CD4-positive, CD25-positive, alpha-beta regulatory T cell (primary cell): Measurements from ENCODE around the gene TBL1Y. TPM values are rescaled to one million over a fixed set of nuclear protein-coding genes. Genes with fewer than 3 reads are reported as not detected.

ENCODE experiments used
- ATAC-seq, 2 donors: fragments of 150-1000 bp; cut with Tn5 transposase; one replicate each; pipeline ENCODE4 v1.10.0; 2021; ENCODE audit warnings: low read depth in 2 of 2, moderate number of reproducible peaks in 2 of 2, moderate library complexity in 1 of 2
- DNase-seq, 3 donors: peaks; one replicate each; pipeline versions ENCODE4 v3.0.0 to v3.0.0-alpha.2; 2012 to 2022; ENCODE audit warnings: mixed read lengths in 1 of 3
- H3K27ac ChIP-seq: one replicate; pipeline ENCODE4 v1.7.0; 2013; ENCODE audit warnings: mild to moderate bottlenecking, low read length; ENCODE audit not compliant: insufficient read depth, poor library complexity, severe bottlenecking
- H3K27me3 ChIP-seq: one replicate; pipeline ENCODE4 v1.7.0; 2013; ENCODE audit warnings: low read length; ENCODE audit not compliant: control insufficient read depth, insufficient read depth
- H3K36me3 ChIP-seq: one replicate; pipeline ENCODE4 v1.7.0; 2013; ENCODE audit warnings: mild to moderate bottlenecking, low read length, moderate library complexity; ENCODE audit not compliant: control insufficient read depth, insufficient read depth
- H3K4me1 ChIP-seq: 2 replicates; pipeline ENCODE4 v1.7.0; 2013; ENCODE audit warnings: mild to moderate bottlenecking, low read length; ENCODE audit not compliant: insufficient read depth, control insufficient read depth, poor library complexity, severe bottlenecking
- H3K4me3 ChIP-seq: one replicate; pipeline ENCODE4 v1.7.0; 2013; ENCODE audit warnings: low read depth, mild to moderate bottlenecking, low read length, moderate library complexity
- H3K9me3 ChIP-seq, 2 experiments: 1 replicate in 1 of 2; 2 replicates in 1 of 2; pipeline ENCODE4 v1.7.0; 2013; ENCODE audit warnings: low read length in 2 of 2, mild to moderate bottlenecking in 1 of 2, moderate library complexity in 1 of 2; ENCODE audit not compliant: control insufficient read depth in 2 of 2
- H3K27ac Mint-ChIP-seq, 3 donors: one replicate each; pipeline ENCODE4 v1.8.0; 2020 to 2022; ENCODE audit warnings: mild to moderate bottlenecking in 3 of 3, mixed read lengths in 3 of 3, moderate library complexity in 2 of 3
- H3K27me3 Mint-ChIP-seq: one replicate; pipeline ENCODE4 v1.8.0; 2022; ENCODE audit warnings: mild to moderate bottlenecking, mixed read lengths
- H3K36me3 Mint-ChIP-seq: one replicate; pipeline ENCODE4 v1.8.0; 2020; ENCODE audit warnings: mixed read lengths
- H3K4me1 Mint-ChIP-seq, 4 donors: one replicate each; pipeline ENCODE4 v1.8.0; 2020 to 2022; ENCODE audit warnings: mixed read lengths in 4 of 4, mild to moderate bottlenecking in 1 of 4
- H3K4me3 Mint-ChIP-seq, 4 donors: one replicate each; pipeline ENCODE4 v1.8.0; 2020 to 2022; ENCODE audit warnings: mild to moderate bottlenecking in 4 of 4, mixed read lengths in 4 of 4, moderate library complexity in 3 of 4
- H3K9me3 Mint-ChIP-seq, 7 donors: one replicate each; pipeline ENCODE4 v1.8.0; 2020 to 2022; ENCODE audit warnings: mixed read lengths in 7 of 7, mild to moderate bottlenecking in 3 of 7, moderate library complexity in 2 of 7
- polyA plus RNA-seq, 4 donors: library from polyadenylated mRNA; unstranded; fragments of 300-500 nt; fragmentation: Illumina TruSeq; gene quantifications; one replicate each; pipeline ENCODE4 v1.2.3, GENCODE V29; 2021
- total RNA-seq: library from RNA; stranded (reverse); gene quantifications from one replicate; pipeline ENCODE4 v1.2.3, GENCODE V29; 2022

The TBL1Y gene
- total and polyA plus RNA-seq, 5 donors from 2014 or later, result not detected

DNA sequence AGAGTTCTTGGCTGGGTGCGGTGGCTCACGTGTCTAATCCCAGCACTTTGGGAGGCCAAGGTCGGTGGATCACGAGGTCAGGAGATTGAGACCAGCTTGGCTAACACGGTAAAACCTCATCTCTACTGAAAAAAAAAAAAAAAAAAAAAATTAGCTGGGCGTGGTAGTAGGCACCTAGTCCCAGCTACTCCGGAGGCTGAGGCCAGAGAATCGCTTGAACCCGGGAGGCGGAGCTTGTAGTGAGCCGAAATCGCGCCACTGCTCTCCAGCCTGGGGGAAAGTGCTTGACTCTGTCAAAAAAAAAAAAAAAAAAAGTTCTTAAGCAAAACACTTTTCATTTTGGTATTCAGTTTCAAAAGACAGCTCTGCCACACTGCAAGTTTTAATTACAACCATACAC is 37.9 kb downstream of the TBL1Y start:
- no peaks in the 10 kb centered on the region for H3K9me3 Mint-ChIP-seq

GRCh38 chrY:6949947-6950346 is 39.5 kb downstream of the TBL1Y start:
- H3K4me1 ChIP-seq, result no peaks in the 10 kb centered on the region
- no peaks in the 10 kb centered on the region for H3K9me3 ChIP-seq
- H3K36me3 Mint-ChIP-seq, result no peaks in the 10 kb centered on the region
- no peak overlapping the region for H3K27ac Mint-ChIP-seq
- no peak for DNase-seq
- ATAC-seq, result no peak
- H3K27me3 ChIP-seq, result no peaks in the 10 kb centered on the region
- no peaks in the 10 kb centered on the region for H3K4me1 Mint-ChIP-seq
- no peaks in the 10 kb centered on the region for H3K27me3 Mint-ChIP-seq
- H3K4me3 ChIP-seq, result no peak overlapping the region
- H3K27ac ChIP-seq, result no peak overlapping the region
- no peaks in the 10 kb centered on the region for H3K36me3 ChIP-seq
- H3K4me3 Mint-ChIP-seq, result no peak overlapping the region
- H3K9me3 Mint-ChIP-seq, result no peaks in the 10 kb centered on the region

More for the DNA sequence above, 37.9 kb downstream of the TBL1Y start:
- Histone ChIP-seq H3K27ac (no peak overlapping the region), H3K9me3 (no peaks in the 10 kb centered on the region), H3K27me3 (no peaks in the 10 kb centered on the region), H3K36me3 (no peaks in the 10 kb centered on the region), H3K4me3 (no peak overlapping the region), H3K4me1 (no peaks in the 10 kb centered on the region)
- no peaks in the 10 kb centered on the region for H3K4me1 Mint-ChIP-seq
- no peaks in the 10 kb centered on the region for H3K36me3 Mint-ChIP-seq
- no peaks in the 10 kb centered on the region for H3K27me3 Mint-ChIP-seq
- H3K27ac Mint-ChIP-seq, result no peak overlapping the region
- H3K4me3 Mint-ChIP-seq, result no peak overlapping the region
- ATAC-seq (no peak), DNase-seq (no peak)

- no peaks in the 10 kb centered on the region for H3K4me1 ChIP-seq
- no peak overlapping the region for H3K4me3 Mint-ChIP-seq
- H3K27ac ChIP-seq, result no peak overlapping the region
- no peaks in the 10 kb centered on the region for H3K27me3 ChIP-seq
- ATAC-seq, result no peak
- H3K27ac Mint-ChIP-seq, result no peak overlapping the region
- peaks cover 5% of the 10 kb centered on the region for H3K27me3 Mint-ChIP-seq
- no peaks in the 10 kb centered on the region for H3K36me3 Mint-ChIP-seq
- no peaks in the 10 kb centered on the region for H3K9me3 Mint-ChIP-seq
- H3K4me1 Mint-ChIP-seq, result peaks cover 0 to 4% (median 0%) of the 10 kb centered on the region in 4 donors
- peak in 1 of 3 donors; percentile 5 for DNase-seq
- H3K9me3 ChIP-seq, result no peaks in the 10 kb centered on the region
- H3K36me3 ChIP-seq, result no peaks in the 10 kb centered on the region
- no peak overlapping the region for H3K4me3 ChIP-seq
Measured at GRCh38 chrY:6964732-6965131, 54.2 kb downstream of the TBL1Y start.

- H3K36me3 ChIP-seq, result no peaks in the 10 kb centered on the region
- no peak overlapping the region for H3K27ac ChIP-seq
- H3K9me3 ChIP-seq, result no peaks in the 10 kb centered on the region
- ATAC-seq (no peak), DNase-seq (no peak)
- no peaks in the 10 kb centered on the region for H3K27me3 ChIP-seq
- Mint-ChIP-seq H3K27ac (peak overlapping the region in 1 of 3 donors; percentile 32), H3K4me3 (no peak overlapping the region), H3K9me3 (no peaks in the 10 kb centered on the region), H3K27me3 (peaks cover 5% of the 10 kb centered on the region), H3K4me1 (peaks cover 0 to 4% (median 0%) of the 10 kb centered on the region in 4 donors), H3K36me3 (no peaks in the 10 kb centered on the region)
- no peaks in the 10 kb centered on the region for H3K4me1 ChIP-seq
- H3K4me3 ChIP-seq, result no peak overlapping the region
Measured at GRCh38 chrY:6966521-6966920, 56.0 kb downstream of the TBL1Y start.

DNA sequence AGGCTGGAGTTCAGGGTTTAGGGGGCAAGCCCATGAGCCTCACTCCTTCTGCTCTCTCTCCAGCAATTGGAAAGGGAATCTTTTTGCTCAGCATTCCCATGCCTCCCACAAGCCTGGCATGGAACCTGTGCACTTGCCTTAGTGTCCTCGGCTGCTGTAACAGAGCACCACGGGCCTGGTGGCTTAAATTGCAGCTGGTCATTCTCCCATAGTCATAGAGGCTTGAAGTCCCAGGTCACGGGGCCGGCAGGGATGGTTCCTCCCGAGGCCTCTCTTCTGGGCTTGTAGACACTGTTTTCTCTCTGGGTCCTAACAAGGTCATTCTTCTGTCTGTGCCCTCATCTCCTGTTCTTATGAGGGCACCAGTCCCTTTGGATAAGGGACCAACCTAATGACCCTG is 57.2 kb downstream of the TBL1Y start:
- Mint-ChIP-seq H3K4me1 (peaks cover 0 to 4% (median 0%) of the 10 kb centered on the region in 4 donors), H3K36me3 (no peaks in the 10 kb centered on the region), H3K9me3 (no peaks in the 10 kb centered on the region), H3K27ac (no peak overlapping the region), H3K4me3 (no peak overlapping the region), H3K27me3 (peaks cover 5% of the 10 kb centered on the region)
- no peak for ATAC-seq
- H3K4me1 ChIP-seq, result no peaks in the 10 kb centered on the region
- DNase-seq, result no peak
- H3K36me3 ChIP-seq, result no peaks in the 10 kb centered on the region
- no peaks in the 10 kb centered on the region for H3K9me3 ChIP-seq
- H3K4me3 ChIP-seq, result no peak overlapping the region
- H3K27ac ChIP-seq, result no peak overlapping the region
- H3K27me3 ChIP-seq, result no peaks in the 10 kb centered on the region

DNA sequence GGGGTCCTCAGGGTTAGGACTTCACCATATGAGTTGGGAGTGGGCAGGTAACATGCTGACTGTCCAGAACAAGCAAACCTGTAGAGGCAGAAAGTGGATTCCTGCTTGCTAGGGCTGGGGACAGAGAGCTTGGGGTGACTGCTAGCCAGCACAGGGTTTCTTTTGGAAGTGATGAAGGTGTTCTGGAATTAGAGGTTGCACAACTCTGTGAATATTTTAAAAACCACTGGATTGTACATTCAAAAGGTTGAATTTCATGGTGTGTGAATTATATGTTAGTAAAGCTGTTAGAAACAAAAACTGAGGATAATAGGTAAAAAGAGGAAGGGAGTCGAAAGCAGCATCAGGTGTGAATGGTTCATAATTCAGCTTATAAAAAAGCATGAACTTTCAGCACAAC is 57.7 kb downstream of the TBL1Y start:
- peaks cover 0 to 4% (median 0%) of the 10 kb centered on the region in 4 donors for H3K4me1 Mint-ChIP-seq
- ATAC-seq (no peak), DNase-seq (no peak)
- H3K27me3 ChIP-seq, result no peaks in the 10 kb centered on the region
- no peaks in the 10 kb centered on the region for H3K4me1 ChIP-seq
- no peak overlapping the region for H3K4me3 ChIP-seq
- H3K36me3 Mint-ChIP-seq, result no peaks in the 10 kb centered on the region
- no peaks in the 10 kb centered on the region for H3K9me3 ChIP-seq
- peaks cover 9% of the 10 kb centered on the region for H3K27me3 Mint-ChIP-seq
- H3K27ac ChIP-seq, result no peak overlapping the region
- H3K9me3 Mint-ChIP-seq, result no peaks in the 10 kb centered on the region
- no peaks in the 10 kb centered on the region for H3K36me3 ChIP-seq
- H3K27ac Mint-ChIP-seq, result no peak overlapping the region
- H3K4me3 Mint-ChIP-seq, result no peak overlapping the region

DNA sequence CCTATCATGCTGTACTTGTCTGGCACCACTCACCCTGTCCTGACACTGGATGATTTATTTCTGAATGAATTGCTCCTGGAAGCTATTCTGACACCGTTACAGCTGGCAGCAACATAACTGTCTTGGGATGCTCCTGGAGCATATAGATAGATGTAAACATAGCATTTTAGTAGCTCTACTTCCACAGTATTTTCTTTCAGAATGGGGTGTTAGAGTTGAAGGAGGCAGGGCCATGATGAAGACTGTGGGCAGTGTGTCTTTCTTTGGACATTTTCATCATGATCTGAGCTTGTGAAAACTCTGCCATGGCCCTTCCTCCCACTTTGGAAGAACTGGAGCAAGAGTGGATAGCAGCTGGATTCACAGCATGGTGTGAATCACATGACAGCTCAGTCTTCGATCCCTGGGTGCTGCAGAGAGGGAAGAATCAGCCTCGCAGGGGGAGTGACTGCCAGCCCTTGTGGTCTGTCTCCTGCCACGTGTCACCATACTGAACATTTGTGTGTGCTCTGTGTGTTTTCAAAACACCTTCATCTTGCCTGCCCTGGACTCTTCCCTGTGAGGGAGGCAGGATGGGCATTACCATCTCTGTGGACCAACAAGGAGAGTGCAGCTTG is 61.9 kb downstream of the TBL1Y start:
- Histone ChIP-seq H3K36me3 (no peaks in the 10 kb centered on the region), H3K4me3 (no peak overlapping the region), H3K27ac (no peak overlapping the region), H3K4me1 (no peaks in the 10 kb centered on the region), H3K27me3 (no peaks in the 10 kb centered on the region), H3K9me3 (no peaks in the 10 kb centered on the region)
- H3K36me3 Mint-ChIP-seq, result no peaks in the 10 kb centered on the region
- no peak overlapping the region for H3K4me3 Mint-ChIP-seq
- no peaks in the 10 kb centered on the region for H3K4me1 Mint-ChIP-seq
- no peak for ATAC-seq
- DNase-seq, result no peak
- H3K27ac Mint-ChIP-seq, result no peak overlapping the region
- H3K27me3 Mint-ChIP-seq, result peaks cover 4% of the 10 kb centered on the region
- H3K9me3 Mint-ChIP-seq, result no peaks in the 10 kb centered on the region

DNA sequence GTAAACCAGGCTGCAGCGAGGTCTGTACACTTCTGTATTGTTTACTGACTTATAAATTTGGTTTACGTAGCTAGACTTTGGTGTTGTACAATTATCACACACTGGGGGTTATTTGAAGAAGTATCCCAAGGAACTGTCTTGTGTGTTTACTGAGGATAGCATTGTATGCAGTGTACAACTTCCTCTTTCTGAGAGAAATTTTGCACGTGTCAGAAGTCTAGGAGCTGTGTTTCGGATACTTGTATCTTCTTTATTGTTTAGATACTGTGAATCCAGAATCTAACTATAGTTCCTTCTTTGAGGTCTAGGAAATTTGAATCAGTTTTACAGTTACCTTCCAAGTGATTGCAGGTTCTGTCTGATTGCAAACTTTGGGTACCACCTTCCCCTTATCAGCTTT is 64.5 kb downstream of the TBL1Y start:
- no peaks in the 10 kb centered on the region for H3K27me3 ChIP-seq
- peaks cover 4% of the 10 kb centered on the region for H3K27me3 Mint-ChIP-seq
- no peak for DNase-seq
- no peaks in the 10 kb centered on the region for H3K9me3 Mint-ChIP-seq
- H3K27ac Mint-ChIP-seq, result no peak overlapping the region
- no peak overlapping the region for H3K4me3 Mint-ChIP-seq
- H3K4me1 ChIP-seq, result no peaks in the 10 kb centered on the region
- H3K9me3 ChIP-seq, result no peaks in the 10 kb centered on the region
- ATAC-seq, result no peak
- H3K4me3 ChIP-seq, result no peak overlapping the region
- no peaks in the 10 kb centered on the region for H3K36me3 Mint-ChIP-seq
- no peak overlapping the region for H3K27ac ChIP-seq
- no peaks in the 10 kb centered on the region for H3K36me3 ChIP-seq
- no peaks in the 10 kb centered on the region for H3K4me1 Mint-ChIP-seq
